Stimulated activated CD4-positive, alpha-beta T cell treated with anti-CD3 and anti-CD28 coated beads, Interleukin-15, amount 100 ng/mL, for 24 hours (primary cell): ENCODE data around the gene KRTAP4-9.
"Not testable (repeated sequence)": the region's sequence is repeated elsewhere in the genome, so short reads cannot be mapped to it uniquely, and the experiment has no call there.

Source experiments
- DNase-seq: peaks from one replicate; pipeline ENCODE4 v3.0.0-alpha.2; 2020

Gene KRTAP4-9

GRCh38 chr17:41105347-41105746 lies at the start of gene KRTAP4-9:
Gene KRTAP4-9, plus strand, starts transcription at chr17:41105389. Its CDS starts 0 bp downstream, at chr17:41105389.
- not testable (repeated sequence) for DNase-seq

DNA sequence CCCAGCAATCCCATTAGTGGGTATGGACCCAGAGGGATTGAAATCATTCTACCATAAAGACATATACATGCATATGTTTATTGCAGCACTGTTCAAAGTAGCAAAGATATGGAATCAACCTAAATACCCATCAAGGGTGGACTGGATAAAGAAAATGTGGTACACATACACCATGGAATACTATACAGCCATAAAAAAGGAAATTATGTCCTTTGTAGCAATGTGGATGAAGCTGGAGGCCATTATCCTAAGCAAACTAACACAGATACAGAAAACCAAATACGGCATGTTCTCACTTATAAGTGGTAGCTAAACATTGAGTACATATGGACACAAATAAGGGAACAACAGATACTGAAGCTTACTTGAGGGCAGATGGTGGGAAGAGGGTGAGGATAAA lies 47.6 kb upstream of the KRTAP4-9 start:
- DNase-seq: no peak

- no peak for DNase-seq
Measured at GRCh38 chr17:41058741-41059140, 46.4 kb upstream of the KRTAP4-9 start.

DNA sequence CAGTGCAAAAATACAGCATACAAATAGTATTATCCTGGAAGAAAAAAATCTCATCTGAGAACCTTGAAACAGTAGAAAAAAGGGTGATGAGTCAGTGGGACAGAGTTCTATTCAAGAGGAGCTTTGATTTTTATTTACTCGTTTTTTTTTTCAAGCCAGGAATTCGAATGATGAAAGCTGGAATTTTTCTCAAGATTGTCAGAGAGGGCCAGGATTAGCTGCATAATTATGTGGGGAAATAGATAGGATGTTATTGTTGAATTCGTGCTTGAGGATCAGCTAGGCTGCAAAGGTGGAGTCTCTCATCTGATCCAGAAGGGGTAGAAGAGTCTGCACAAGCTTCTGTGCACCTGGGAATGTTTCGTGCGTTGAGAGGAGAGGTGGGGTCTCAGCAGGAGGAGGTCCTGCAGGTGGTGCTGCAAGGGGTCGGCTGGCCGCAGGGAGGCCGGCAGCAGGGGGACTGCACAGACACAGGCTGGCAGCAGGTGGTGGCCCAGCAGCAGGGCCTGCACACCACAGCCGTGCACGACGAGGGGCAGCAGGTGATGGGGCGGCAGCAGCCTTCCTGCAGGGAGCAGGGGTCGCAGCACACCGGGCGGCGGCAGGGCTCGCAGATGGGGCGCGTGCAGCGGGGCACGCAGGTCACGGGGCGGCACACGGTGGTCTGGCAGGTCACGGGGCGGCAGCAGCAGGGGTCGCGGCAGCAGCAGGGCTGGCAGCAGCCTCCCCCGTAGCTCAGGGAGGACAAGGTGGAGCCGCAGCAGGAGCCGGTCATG lies 45.7 kb upstream of the KRTAP4-9 start:
- not testable (repeated sequence) for DNase-seq

DNA sequence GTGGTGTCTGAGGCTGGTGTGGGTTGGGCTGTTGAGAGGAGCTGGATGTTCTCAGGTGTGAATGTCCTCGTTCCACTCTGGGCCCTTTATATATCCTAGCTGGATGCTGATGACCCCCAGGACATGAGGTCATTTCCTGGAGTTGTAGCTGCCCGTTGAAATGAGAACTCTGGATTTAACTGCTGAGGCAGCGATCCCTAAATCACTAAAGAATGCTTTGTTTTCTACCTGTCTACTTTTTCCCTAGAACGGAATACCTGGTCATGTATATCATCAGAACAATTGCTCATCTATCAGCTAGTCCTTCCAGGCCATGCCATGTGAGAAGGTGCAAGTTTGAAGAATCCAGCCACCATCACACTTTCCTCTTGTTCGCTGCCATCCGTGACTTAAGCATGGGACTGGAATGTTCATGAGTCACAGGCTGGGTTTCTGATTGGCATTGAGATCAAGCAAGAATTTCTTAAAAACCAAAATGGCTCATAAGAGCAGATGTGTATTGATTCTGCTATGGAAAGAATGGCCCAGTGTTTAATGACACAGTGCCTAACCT lies 45.1 kb upstream of the KRTAP4-9 start, which contains the start of gene KRTAP2-3:
KRTAP2-3 (minus strand) TSS at position 63 of the 553 bp plus-strand sequence. CDS start 64 bp downstream, outside the sequence.
- no peak for DNase-seq

DNA sequence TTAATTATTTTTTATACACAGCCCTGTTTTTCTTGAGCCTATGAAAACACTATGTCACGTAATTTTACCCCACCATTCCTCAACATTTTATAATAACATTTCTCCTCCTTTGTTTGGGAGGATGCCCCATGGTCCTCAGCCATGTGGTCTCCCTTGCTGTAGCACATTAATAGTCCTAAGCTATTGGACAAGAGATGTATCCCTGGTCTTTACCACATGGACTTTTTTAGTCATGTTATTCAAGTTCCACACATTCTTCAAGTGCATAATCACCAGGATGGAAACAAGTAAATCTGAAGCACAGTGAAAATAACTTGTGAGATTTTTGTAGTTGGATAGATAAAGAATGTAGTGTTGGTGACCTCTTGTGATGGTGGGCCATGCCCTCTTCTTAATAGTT lies 43.2 kb upstream of the KRTAP4-9 start:
- DNase-seq: no peak

GRCh38 chr17:41063449-41063848 lies 41.7 kb upstream of the KRTAP4-9 start:
- no peak for DNase-seq

GRCh38 chr17:41064301-41064700 lies 40.9 kb upstream of the KRTAP4-9 start:
- DNase-seq: no peak

- DNase-seq: not testable (repeated sequence)
Measured at GRCh38 chr17:41065016-41065689, 40.0 kb upstream of the KRTAP4-9 start.

DNA sequence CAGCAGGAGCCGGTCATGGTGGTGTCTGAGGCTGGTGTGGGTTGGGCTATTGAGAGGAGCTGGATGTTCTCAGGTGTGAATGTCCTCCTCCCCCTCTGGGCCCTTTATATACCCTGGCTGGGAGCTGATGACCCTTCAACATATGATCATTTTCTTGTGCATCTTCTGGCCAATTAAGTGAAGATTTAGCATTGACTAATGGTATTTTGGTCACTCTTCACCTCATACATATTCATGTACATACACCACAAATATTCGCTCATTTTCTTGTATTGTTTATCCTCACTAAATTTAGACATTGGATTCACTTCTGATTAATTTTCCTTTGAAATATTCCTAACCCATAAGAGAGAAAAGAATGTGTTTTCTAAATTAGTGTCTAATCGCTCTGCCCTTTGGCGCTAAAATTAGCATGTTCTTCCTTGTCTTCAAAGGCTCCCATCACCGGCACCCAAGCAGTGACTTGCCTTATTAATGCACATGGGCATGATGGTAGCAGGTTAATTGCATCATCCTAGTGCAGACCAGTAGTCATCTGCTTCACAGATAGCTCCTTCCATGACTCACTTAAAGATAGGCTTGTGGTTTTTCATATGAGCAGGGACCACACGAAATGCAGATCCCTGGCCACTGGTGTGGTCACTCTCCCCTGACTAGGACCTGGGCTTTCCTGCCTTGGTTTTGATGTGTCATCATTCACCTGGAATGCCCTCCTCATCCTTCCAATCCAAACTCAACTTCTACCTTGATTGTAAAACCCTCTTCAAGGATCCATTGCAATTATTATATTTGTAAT lies 39.2 kb upstream of the KRTAP4-9 start, which contains the start of gene KRTAP2-4:
KRTAP2-4 (minus strand) TSS at position 51 of the 796 bp plus-strand sequence; CDS start at position 17, 34 bp downstream.
- DNase-seq: no peak

DNA sequence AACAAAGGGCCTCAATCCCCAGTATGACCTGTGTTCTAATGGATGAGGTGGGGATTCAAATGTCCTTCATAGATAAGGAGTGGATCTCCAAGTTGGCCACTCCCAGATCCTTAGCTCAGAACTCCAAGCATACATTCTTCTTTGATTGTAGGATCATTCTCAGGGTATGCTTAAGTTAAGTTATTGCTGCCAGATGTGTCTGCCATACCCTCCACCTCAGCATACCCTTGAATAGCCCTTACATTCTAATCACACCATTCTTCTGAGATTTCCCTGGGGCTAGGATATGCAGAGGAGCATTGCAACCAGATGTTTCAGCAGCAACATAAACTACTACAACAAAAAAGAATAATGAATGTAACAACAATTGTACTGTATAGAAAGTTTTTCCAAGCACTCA lies 37.9 kb upstream of the KRTAP4-9 start:
- no peak for DNase-seq

DNA sequence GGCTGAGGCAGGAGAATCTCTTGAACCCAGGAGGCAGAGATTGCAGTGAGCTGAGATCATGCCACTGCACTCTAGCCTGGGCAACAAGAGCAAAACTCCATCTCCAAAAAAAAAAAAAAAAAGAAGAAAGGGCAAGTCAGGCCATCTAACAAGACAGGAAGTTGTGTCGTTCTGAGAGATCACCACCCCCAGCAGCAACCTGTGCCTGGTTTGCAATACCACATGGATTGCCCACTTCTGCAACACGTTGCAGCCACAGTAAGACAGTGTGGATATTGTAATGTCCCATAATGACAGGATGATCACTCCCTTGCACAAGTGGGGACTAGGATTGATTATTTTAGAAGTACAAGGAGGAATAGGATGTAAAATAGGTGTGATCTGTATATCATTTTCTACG lies 36.2 kb upstream of the KRTAP4-9 start:
- DNase-seq: no peak

- DNase-seq: no peak
Measured at GRCh38 chr17:41071606-41072360, 33.4 kb upstream of the KRTAP4-9 start.

GRCh38 chr17:41073676-41074075 lies 31.5 kb upstream of the KRTAP4-9 start:
- no peak for DNase-seq

GRCh38 chr17:41076788-41077187 lies 28.4 kb upstream of the KRTAP4-9 start:
- DNase-seq: no peak

- DNase-seq: no peak
Measured at GRCh38 chr17:41082626-41083025, 22.6 kb upstream of the KRTAP4-9 start.

DNA sequence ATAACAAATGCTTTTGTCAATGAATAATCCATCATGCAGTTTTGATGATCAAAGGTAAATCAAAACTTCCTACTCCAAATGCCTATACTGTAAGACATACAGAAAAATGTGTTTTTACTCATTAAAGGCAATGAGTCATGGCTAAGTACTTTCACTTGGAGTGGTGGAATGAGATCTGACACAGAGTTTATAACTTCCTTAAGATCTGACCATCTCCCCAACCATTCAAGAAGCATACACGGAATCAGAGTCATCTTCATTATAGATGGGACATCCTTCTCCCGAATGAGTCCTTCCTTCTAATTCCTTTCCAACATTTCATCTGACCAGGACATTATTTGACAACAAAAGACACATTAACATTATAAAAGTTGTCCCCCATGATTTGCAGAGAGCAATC lies 21.8 kb upstream of the KRTAP4-9 start:
- DNase-seq: not testable (repeated sequence)

- not testable (repeated sequence) for DNase-seq
Measured at GRCh38 chr17:41084100-41084856, 20.9 kb upstream of the KRTAP4-9 start, which contains the start of gene KRTAP4-7. Gene KRTAP4-7, plus strand, starts transcription at chr17:41084150. Its CDS starts 57 bp downstream, at chr17:41084207.

DNA sequence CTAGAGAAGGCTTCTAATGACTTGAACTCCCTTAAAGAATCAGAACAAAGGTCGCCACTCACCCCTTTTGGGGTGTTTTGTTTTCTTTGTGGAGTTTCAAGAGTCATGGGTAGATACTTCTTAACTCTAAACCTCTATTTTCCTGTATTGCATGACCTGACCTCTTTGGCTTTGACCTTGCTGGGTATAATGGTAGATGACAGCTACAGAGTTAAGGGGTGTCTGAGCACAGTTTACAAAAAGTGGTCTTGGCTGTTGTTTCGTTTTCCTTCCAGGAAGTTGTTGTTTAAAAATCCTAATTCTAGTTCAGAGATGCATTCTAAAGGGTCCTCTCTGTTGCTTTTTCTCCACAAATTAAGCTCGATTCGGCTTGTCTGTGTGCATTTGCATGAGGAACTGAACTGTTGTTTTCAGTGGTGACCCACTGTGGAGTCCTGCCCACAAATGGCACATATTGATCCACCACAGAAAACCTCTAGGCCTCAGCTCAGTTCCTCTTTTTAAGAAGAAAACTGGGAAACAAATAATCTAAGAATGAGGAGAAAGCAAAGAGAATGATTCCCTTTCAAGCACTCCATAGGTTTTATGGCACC lies 16.3 kb upstream of the KRTAP4-9 start:
- not testable (repeated sequence) for DNase-seq

GRCh38 chr17:41096055-41096454 lies 9.1 kb upstream of the KRTAP4-9 start:
- DNase-seq: no peak

GRCh38 chr17:41098042-41098441 lies 7.1 kb upstream of the KRTAP4-9 start, which contains the start of gene KRTAP4-8:
Gene KRTAP4-8, minus strand, starts transcription at chr17:41098142. Its CDS starts 58 bp downstream, at chr17:41098084.
- DNase-seq: no peak
